Neural cell (in vitro differentiated cells): Measurements from ENCODE around the gene NANOS3. TPM values are rescaled to one million over a fixed set of nuclear protein-coding genes. Genes with fewer than 3 reads are reported as not detected.

Source experiments
- H2AFZ ChIP-seq: fragments of 200-600, 300-800 bp; sonication (generic), shearing (Covaris generic); 2 replicates; pipeline ENCODE4 v1.6.0; 2014; ENCODE audit warnings: low read depth, mild to moderate bottlenecking, antibody characterized with exemption, low read length, moderate library complexity
- H3F3A ChIP-seq: fragments of 200-600 bp; shearing (Covaris generic); 2 replicates; pipeline ENCODE4 v1.6.1; 2016; ENCODE audit warnings: mild to moderate bottlenecking, moderate library complexity, mixed read lengths, antibody characterized with exemption, low read length; ENCODE audit not compliant: insufficient read depth, poor library complexity, severe bottlenecking
- H3K27ac ChIP-seq: fragments of 200-600, 300-800 bp; sonication (generic), shearing (Covaris generic); 2 replicates; pipeline ENCODE4 v1.5.1; 2014; ENCODE audit warnings: mild to moderate bottlenecking, low read length, moderate library complexity
- H3K27me3 ChIP-seq: fragments of 300-800, 200-600 bp; sonication (generic), shearing (Covaris generic); 2 replicates; pipeline ENCODE4 v1.6.0; 2014; ENCODE audit warnings: mild to moderate bottlenecking, low read depth, low read length, moderate library complexity; ENCODE audit not compliant: insufficient read depth
- H3K36me3 ChIP-seq: fragments of 300-800, 200-600 bp; sonication (generic), shearing (Covaris generic); 2 replicates; pipeline ENCODE4 v1.5.1; 2014; ENCODE audit warnings: mild to moderate bottlenecking, antibody characterized with exemption, low read length, moderate library complexity; ENCODE audit not compliant: insufficient read depth
- H3K4me2 ChIP-seq: fragments of 300-800, 200-600 bp; sonication (generic), shearing (Covaris generic); 2 replicates; pipeline ENCODE4 v1.6.0; 2014; ENCODE audit warnings: mild to moderate bottlenecking, low read length
- H3K4me3 ChIP-seq: fragments of 300-800, 200-600 bp; sonication (generic), shearing (Covaris generic); 2 replicates; pipeline ENCODE4 v1.5.1; 2014; ENCODE audit warnings: mild to moderate bottlenecking, low read length, moderate library complexity
- H3K79me2 ChIP-seq: fragments of 200-600 bp; shearing (Covaris generic); replicated peaks from 2 replicates; pipeline ENCODE4 v1.6.0; 2014; ENCODE audit warnings: mild to moderate bottlenecking, low read length, moderate library complexity; ENCODE audit not compliant: insufficient read depth
- H3K9ac ChIP-seq: fragments of 300-800, 200-600 bp; sonication (generic), shearing (Covaris generic); 2 replicates; pipeline ENCODE4 v1.6.1; 2016; ENCODE audit warnings: mild to moderate bottlenecking, low read length, mixed read lengths
- H3K9me2 ChIP-seq: fragments of 200-600 bp; shearing (Covaris generic); 2 replicates; pipeline ENCODE4 v1.6.1; 2016; ENCODE audit warnings: mild to moderate bottlenecking, low read length, mixed read lengths; ENCODE audit not compliant: insufficient read depth
- H3K9me3 ChIP-seq: fragments of 200-600, 300-800 bp; sonication (generic), shearing (Covaris generic); 2 replicates; pipeline ENCODE4 v1.6.1; 2016; ENCODE audit warnings: mild to moderate bottlenecking, mixed run types, low read length, moderate library complexity, mixed read lengths
- H4K20me1 ChIP-seq: fragments of 200-600 bp; shearing (Covaris generic); 2 replicates; pipeline ENCODE4 v1.6.1; 2016; ENCODE audit warnings: mild to moderate bottlenecking, mixed run types; ENCODE audit not compliant: insufficient read depth
- CTCF ChIP-seq: fragments of 450-650 bp; IDR thresholded peaks from 2 replicates; pipeline ENCODE4 v1.5.1; 2014; ENCODE audit warnings: antibody characterized with exemption, mild to moderate bottlenecking, moderate library complexity; ENCODE audit not compliant: poor library complexity, severe bottlenecking
- EP300 ChIP-seq: fragments of 450-650 bp; conservative IDR thresholded peaks from 2 replicates; pipeline ENCODE4 v1.6.1; 2014; ENCODE audit warnings: antibody characterized with exemption, mild to moderate bottlenecking, moderate library complexity; ENCODE audit not compliant: poor library complexity, severe bottlenecking
- EZH2 ChIP-seq: fragments of 200-600, 300-800 bp; shearing (Covaris generic), sonication (generic); IDR thresholded peaks from 2 replicates; pipeline ENCODE4 v1.6.1; 2014; ENCODE audit warnings: antibody characterized with exemption, low read length, borderline replicate concordance, mild to moderate bottlenecking; ENCODE audit not compliant: insufficient read depth, poor library complexity, severe bottlenecking
- MXI1 ChIP-seq: fragments of 450-650 bp; conservative IDR thresholded peaks from 2 replicates; pipeline ENCODE4 v1.6.1; 2014; ENCODE audit warnings: antibody characterized with exemption, mild to moderate bottlenecking; ENCODE audit not compliant: poor library complexity, severe bottlenecking
- POLR2AphosphoS5 ChIP-seq: IDR thresholded peaks from 2 replicates; pipeline ENCODE4 v1.6.1; 2012
- RAD21 ChIP-seq: fragments of 450-650 bp; conservative IDR thresholded peaks from 2 replicates; pipeline ENCODE4 v1.6.1; 2014; ENCODE audit warnings: antibody characterized with exemption, mild to moderate bottlenecking, moderate library complexity
- REST ChIP-seq: IDR thresholded peaks from 2 replicates; pipeline ENCODE4 v1.6.1; 2012; ENCODE audit warnings: borderline replicate concordance
- SMC3 ChIP-seq: fragments of 450-650 bp; conservative IDR thresholded peaks from 2 replicates; pipeline ENCODE4 v1.6.1; 2014; ENCODE audit warnings: antibody characterized with exemption, mild to moderate bottlenecking, moderate library complexity; ENCODE audit not compliant: poor library complexity
- TAF1 ChIP-seq: IDR thresholded peaks from 2 replicates; pipeline ENCODE4 v1.6.1; 2012; ENCODE audit warnings: low read depth
- polyA plus RNA-seq: library from polyadenylated mRNA; depleted of rRNA; stranded (reverse); fragments of >200 nt; gene quantifications from 2 replicates; pipeline ENCODE4 v1.2.3, GENCODE V29; 2014

Gene NANOS3
- polyA plus RNA-seq, 1 donor from 2014 or later, result 3.2 TPM

GRCh38 chr19:13830114-13830740 is 46.7 kb upstream of the NANOS3 start:
- Histone ChIP-seq H4K20me1 (no peaks in the 10 kb centered on the region), H3K4me2 (no peak overlapping the region), H3K9me3 (no peaks in the 10 kb centered on the region), H2AFZ (no peak overlapping the region), H3K9ac (no peak overlapping the region), H3K4me3 (no peak overlapping the region), H3K27ac (no peak overlapping the region), H3F3A (no peaks in the 10 kb centered on the region), H3K9me2 (no peaks in the 10 kb centered on the region), H3K36me3 (peaks cover 10% of the 10 kb centered on the region), H3K79me2 (no peaks in the 10 kb centered on the region), H3K27me3 (no peaks in the 10 kb centered on the region)
- no peak for TF ChIP-seq EZH2
- no peak for TF ChIP-seq SMC3
- no peak for TF ChIP-seq POLR2AphosphoS5
- no peak for TF ChIP-seq REST
- no peak for TF ChIP-seq MXI1
- no peak for TF ChIP-seq TAF1
- TF ChIP-seq EP300, result no peak
- TF ChIP-seq RAD21, result no peak
- TF ChIP-seq CTCF, result no peak

GRCh38 chr19:13830741-13831536 is 46.0 kb upstream of the NANOS3 start:
- Histone ChIP-seq H4K20me1 (no peaks in the 10 kb centered on the region), H3K36me3 (peaks cover 3% of the 10 kb centered on the region), H3K79me2 (no peaks in the 10 kb centered on the region), H3K9me3 (no peaks in the 10 kb centered on the region), H3K4me2 (no peak overlapping the region), H3K27ac (no peak overlapping the region), H2AFZ (no peak overlapping the region), H3K9ac (no peak overlapping the region), H3K9me2 (no peaks in the 10 kb centered on the region), H3F3A (no peaks in the 10 kb centered on the region), H3K4me3 (no peak overlapping the region), H3K27me3 (no peaks in the 10 kb centered on the region)
- TF ChIP-seq MXI1 (no peak), EP300 (no peak), POLR2AphosphoS5 (no peak), RAD21 (no peak), SMC3 (no peak), CTCF (no peak), TAF1 (no peak), REST (no peak), EZH2 (no peak)
